Erythroblast (primary cell): ENCODE results near the gene XNDC1N.

Source experiments
- GATA1 ChIP-seq: IDR thresholded peaks from 2 replicates; pipeline ENCODE4 v1.6.1; 2011; ENCODE audit warnings: low read depth, mild to moderate bottlenecking, control low read depth, low read length, moderate library complexity
- POLR2A ChIP-seq: IDR thresholded peaks from 2 replicates; pipeline ENCODE4 v1.6.1; 2011; ENCODE audit warnings: mild to moderate bottlenecking, low read length

GRCh38 chr11:71908218-71908617 lies 20.2 kb downstream of the XNDC1N start:
- TF ChIP-seq POLR2A = no peak
- TF ChIP-seq GATA1 = no peak
